ENCODE results near the gene CD300H. TPM values are rescaled to one million over a fixed set of nuclear protein-coding genes. Genes with fewer than 3 reads are reported as not detected.

CD300H gene
- total RNA-seq, 2 donors from 2014 or later, result 0.45 TPM; not detected in 1

DNA sequence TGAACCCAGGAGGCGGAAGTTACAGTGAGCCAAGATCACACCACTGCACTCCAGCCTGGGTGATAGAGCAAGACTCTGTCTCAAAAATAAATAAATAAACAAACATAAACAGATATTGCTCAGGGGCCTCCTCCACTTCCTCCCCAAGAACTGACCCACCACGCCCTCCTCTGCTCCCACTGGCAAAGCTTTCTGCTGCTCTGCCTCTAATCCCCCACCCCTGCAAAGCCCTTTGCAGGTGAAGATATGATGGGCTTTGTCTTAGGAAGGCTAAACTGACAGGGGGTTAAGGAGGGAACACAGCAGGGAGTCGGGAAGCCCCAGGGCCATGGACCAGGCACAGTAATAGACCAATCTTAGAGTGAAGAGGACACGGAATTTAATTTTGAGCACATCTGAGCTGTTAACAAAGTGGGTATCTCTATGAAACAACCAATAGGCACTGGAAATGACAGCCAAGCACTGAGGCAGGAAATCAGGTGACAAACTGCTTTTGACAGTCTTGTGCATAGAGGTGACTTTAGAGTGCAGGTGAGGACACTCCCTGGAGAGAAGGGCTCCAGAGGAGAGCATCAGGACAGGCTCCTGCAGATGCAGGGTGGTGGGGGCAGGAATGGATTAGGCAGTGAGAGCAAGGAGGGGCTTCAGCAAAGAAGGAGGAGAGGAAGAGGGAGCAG lies 31.2 kb upstream of the CD300H start:
- TF ChIP-seq, protein P1, sequence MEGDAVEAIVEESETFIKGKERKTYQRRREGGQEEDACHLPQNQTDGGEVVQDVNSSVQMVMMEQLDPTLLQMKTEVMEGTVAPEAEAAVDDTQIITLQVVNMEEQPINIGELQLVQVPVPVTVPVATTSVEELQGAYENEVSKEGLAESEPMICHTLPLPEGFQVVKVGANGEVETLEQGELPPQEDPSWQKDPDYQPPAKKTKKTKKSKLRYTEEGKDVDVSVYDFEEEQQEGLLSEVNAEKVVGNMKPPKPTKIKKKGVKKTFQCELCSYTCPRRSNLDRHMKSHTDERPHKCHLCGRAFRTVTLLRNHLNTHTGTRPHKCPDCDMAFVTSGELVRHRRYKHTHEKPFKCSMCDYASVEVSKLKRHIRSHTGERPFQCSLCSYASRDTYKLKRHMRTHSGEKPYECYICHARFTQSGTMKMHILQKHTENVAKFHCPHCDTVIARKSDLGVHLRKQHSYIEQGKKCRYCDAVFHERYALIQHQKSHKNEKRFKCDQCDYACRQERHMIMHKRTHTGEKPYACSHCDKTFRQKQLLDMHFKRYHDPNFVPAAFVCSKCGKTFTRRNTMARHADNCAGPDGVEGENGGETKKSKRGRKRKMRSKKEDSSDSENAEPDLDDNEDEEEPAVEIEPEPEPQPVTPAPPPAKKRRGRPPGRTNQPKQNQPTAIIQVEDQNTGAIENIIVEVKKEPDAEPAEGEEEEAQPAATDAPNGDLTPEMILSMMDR (IDR thresholded peaks at IDR 0.05), result no peak
- Histone ChIP-seq H3K4me3 (no peak overlapping the region), H3K4me1 (no peaks in the 10 kb centered on the region), H3K9ac (ENCODE audit: low read depth in 2 of 2, low read length in 2 of 2) (no peak overlapping the region), H3K27me3 (no peaks in the 10 kb centered on the region), H3K36me3 (no peaks in the 10 kb centered on the region), H3K9me3 (no peaks in the 10 kb centered on the region), H3K27ac (no peak overlapping the region)
- intact Hi-C loops (cut with DNase I), result no loop called here
- DNase-seq, result no peak

DNA sequence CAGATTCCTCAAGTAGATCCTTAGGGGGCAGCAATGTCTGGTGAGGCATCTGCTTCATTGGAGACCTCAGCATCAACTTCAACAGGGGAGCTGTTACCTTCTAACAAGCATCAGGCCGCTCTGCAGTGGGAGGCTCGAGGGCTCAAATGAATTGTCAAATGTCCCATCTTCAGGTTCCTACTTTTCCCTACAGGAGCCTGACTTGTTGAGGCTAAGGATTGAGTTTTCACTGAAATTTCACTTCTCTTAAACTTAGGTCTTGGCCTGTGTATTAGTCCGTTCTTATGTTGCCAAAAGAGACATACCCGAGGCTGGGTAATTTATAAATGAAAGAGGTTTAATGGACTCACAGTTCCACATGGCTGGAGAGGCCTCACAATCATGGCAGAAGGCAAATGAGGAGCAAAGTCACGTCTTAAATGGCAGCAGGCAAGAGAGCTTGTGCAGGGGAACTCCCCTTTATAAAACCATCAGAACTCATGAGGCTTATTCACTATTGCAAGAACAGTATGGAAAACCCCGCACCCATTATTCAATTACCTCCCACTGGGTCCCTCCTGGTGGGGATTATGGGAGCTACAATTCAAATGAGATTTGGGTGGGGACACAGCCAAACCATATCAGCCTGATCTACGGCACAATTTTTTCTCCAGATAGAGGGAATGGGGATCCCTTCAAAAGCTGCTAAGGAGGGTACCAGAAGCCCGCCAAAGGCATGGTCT lies 29.9 kb upstream of the CD300H start:
- H3K4me3 ChIP-seq, result no peak overlapping the region

GRCh38 chr17:74595037-74595750 lies 27.9 kb upstream of the CD300H start:
- no peak overlapping the region for H3K4me3 ChIP-seq
- no peaks in the 10 kb centered on the region for H3K9me3 ChIP-seq
- H3K9ac ChIP-seq (ENCODE audit: low read depth in 2 of 2, low read length in 2 of 2), result no peak overlapping the region
- TF ChIP-seq, protein P1 (IDR thresholded peaks at IDR 0.05), result no peak
- H3K4me1 ChIP-seq, result no peaks in the 10 kb centered on the region
- intact Hi-C loops (cut with DNase I), result no loop called here
- H3K27ac ChIP-seq, result no peak overlapping the region
- no peaks in the 10 kb centered on the region for H3K36me3 ChIP-seq
- no peak for DNase-seq
- no peaks in the 10 kb centered on the region for H3K27me3 ChIP-seq

More for the DNA sequence above, 29.9 kb upstream of the CD300H start:
- H3K4me1 ChIP-seq, result no peaks in the 10 kb centered on the region
- H3K36me3 ChIP-seq, result no peaks in the 10 kb centered on the region
- no peak overlapping the region for H3K27ac ChIP-seq
- DNase-seq, result no peak
- no peaks in the 10 kb centered on the region for H3K27me3 ChIP-seq
- no peak overlapping the region for H3K9ac ChIP-seq (ENCODE audit: low read depth in 2 of 2, low read length in 2 of 2)
- no peaks in the 10 kb centered on the region for H3K9me3 ChIP-seq
- TF ChIP-seq, protein P1 (IDR thresholded peaks at IDR 0.05), result no peak
- intact Hi-C loops (cut with DNase I), result no loop called here

DNA sequence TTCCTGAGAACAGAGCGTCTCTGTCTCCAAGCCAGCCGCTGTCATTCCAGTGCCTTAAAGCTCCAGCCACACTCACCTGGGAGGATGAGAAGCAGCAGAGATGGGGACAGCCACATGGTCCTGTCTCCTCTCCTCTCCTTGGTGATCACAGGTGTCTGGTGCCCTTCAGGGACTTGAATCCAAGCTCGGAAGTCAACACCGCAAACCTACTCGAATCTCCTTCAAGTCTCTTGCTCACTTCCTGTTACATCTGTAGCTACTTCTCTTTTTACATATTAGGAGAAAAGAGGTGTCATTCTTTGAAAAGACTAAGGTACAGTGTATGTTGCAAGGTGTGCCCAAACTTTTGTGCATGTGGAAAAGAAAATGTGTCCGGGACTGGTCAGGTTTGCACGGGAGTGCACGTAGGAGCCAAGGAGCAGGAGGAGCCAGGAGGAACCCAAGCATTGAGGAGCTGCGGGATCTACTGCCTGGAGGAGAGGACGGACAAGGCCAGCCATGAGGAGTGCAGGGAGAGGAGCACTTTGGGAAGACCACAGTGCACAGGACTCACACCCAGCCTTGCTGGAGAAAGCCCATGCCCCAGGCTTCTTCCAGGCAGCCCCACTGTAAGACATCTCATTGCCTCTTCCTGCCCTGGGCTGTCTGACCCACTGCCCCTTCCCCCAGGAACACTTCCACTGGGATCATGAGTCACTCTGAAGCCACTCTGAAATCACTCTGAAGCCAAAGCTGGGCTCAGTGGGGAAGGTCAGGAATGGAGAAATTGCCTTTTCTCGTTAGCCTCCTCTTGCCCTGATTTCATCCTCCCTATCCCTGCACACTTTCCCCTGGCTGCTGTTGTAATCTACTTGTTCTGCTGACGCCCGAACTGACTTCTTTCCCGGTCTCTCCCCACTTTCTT lies 25.0 kb upstream of the CD300H start, which contains the start of gene CD300LD:
TSS of gene CD300LD (minus strand) at position 197 of the 904 bp plus-strand sequence. CDS start at position 116, 81 bp downstream.
- intact Hi-C loops (cut with DNase I), result no loop called here

More for the DNA sequence above, 25.0 kb upstream of the CD300H start, which contains the start of gene CD300LD:
- H3K9ac ChIP-seq (ENCODE audit: low read depth in 2 of 2, low read length in 2 of 2), result no peak within 1 kb of the TSS
- H3K27ac ChIP-seq, result no peak within 1 kb of the TSS
- H3K36me3 ChIP-seq, result no peaks in the 10 kb centered on the region
- H3K4me3 ChIP-seq, result no peak within 1 kb of the TSS
- DNase-seq, result no peak
- no peaks in the 10 kb centered on the region for H3K4me1 ChIP-seq
- TF ChIP-seq, protein P1 (IDR thresholded peaks at IDR 0.05), result no peak
- H3K9me3 ChIP-seq, result no peaks in the 10 kb centered on the region
- no peaks in the 10 kb centered on the region for H3K27me3 ChIP-seq

Measured in colonic mucosa (tissue), 4 donors.